Activated T-helper 1 cell treated with anti-CD3 and anti-CD28 coated beads, Interleukin-12 subunit alpha, Interleukin-12 subunit beta, Interleukin-2, Interleukin-4 antibody, amounts not matched to agents 30 ng/mL and 10 ng/mL and 1 ng/mL, durations not matched to agents 14 hours and 24 hours and 36 hours (primary cell): ENCODE data around the gene WDR5. TPM values are rescaled to one million over a fixed set of nuclear protein-coding genes. Genes with fewer than 3 reads are reported as not detected.

Experiments
- DNase-seq: peaks from one replicate; pipeline ENCODE4 v3.0.0; 2021; ENCODE audit warnings: low spot score
- H3K27ac Mint-ChIP-seq: one replicate; pipeline ENCODE4 v1.8.0; 2021; ENCODE audit warnings: mild to moderate bottlenecking, mixed read lengths
- H3K27me3 Mint-ChIP-seq: one replicate; pipeline ENCODE4 v1.8.0; 2022; ENCODE audit warnings: mild to moderate bottlenecking, moderate library complexity, mixed read lengths; ENCODE audit not compliant: insufficient read depth
- H3K36me3 Mint-ChIP-seq: one replicate; pipeline ENCODE4 v1.8.0; 2021; ENCODE audit warnings: low read depth, mixed read lengths
- H3K4me1 Mint-ChIP-seq: one replicate; pipeline ENCODE4 v1.8.0; 2021; ENCODE audit warnings: low read depth, mixed read lengths
- H3K4me3 Mint-ChIP-seq: one replicate; pipeline ENCODE4 v1.8.0; 2021; ENCODE audit warnings: mild to moderate bottlenecking, moderate library complexity, mixed read lengths
- H3K9me3 Mint-ChIP-seq: one replicate; pipeline ENCODE4 v1.8.0; 2021; ENCODE audit warnings: mixed read lengths
- intact Hi-C: fragments of 100-400 bp; cut with micrococcal nuclease; formaldehyde crosslinking; loops from one replicate; pipeline ENCODE4 v1.15.1; 2024
- total RNA-seq: library from RNA; stranded (reverse); gene quantifications from 2 replicates; pipeline ENCODE4 v1.2.3, GENCODE V29; 2022

WDR5 gene
- total RNA-seq, 1 donor from 2014 or later = 71.3 TPM

DNA sequence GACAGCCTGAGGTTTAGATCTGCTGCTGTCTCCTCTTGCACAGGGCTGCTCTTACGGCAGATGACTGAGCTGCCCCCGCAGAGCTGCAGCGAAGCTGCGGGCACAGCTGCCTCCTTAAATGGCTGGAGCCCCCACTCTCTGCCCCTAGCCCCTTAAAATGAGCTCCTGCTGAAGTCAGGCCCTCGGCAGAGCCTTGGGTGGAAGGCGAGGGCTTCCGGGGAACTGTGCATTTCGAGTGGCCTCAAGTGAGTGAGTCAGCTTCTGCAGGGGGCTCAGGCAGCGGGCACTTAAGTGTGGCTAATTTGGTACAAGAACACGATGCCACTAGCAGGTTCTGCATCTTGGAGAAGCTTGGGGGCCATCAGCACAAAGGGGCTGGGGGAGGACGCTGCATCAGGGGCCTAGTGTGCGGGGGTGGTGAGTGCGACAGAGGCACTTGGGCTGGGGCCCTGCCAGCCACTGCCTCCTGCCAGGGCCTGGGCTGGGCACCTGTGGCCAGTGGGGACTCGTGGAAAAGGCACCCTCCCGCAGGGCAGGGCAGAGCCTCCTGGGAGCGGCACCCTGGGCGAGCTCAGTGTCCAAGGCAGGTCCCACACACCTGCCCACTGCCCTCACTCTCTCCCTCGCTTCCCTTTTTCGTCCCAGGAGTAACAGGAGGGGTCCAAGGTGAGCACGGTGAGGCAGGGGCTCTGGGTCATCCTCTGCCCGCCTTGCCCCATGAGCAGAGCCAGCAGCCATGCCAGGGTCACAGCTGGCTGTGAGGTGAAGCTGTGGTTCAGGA is 57.3 kb downstream of the WDR5 start:
- Mint-ChIP-seq H3K36me3 (no peaks in the 10 kb centered on the region), H3K27ac (no peak overlapping the region), H3K4me3 (no peak overlapping the region), H3K27me3 (peaks cover 4% of the 10 kb centered on the region), H3K9me3 (no peaks in the 10 kb centered on the region), H3K4me1 (peaks cover 7% of the 10 kb centered on the region)
- intact Hi-C loops = no loop called here
- no peak for DNase-seq

- no peak overlapping the region for H3K4me3 Mint-ChIP-seq
- intact Hi-C loops = no loop called here
- no peaks in the 10 kb centered on the region for H3K36me3 Mint-ChIP-seq
- H3K9me3 Mint-ChIP-seq = no peaks in the 10 kb centered on the region
- DNase-seq = no peak
- peaks cover 7% of the 10 kb centered on the region for H3K4me1 Mint-ChIP-seq
- H3K27me3 Mint-ChIP-seq = peaks cover 4% of the 10 kb centered on the region
- no peak overlapping the region for H3K27ac Mint-ChIP-seq
Measured at GRCh38 chr9:134193912-134194535, 58.1 kb downstream of the WDR5 start.

GRCh38 chr9:134195558-134195957 is 59.7 kb downstream of the WDR5 start:
- no peak for DNase-seq
- no peaks in the 10 kb centered on the region for H3K36me3 Mint-ChIP-seq
- no peak overlapping the region for H3K4me3 Mint-ChIP-seq
- H3K27ac Mint-ChIP-seq = no peak overlapping the region
- peaks cover 7% of the 10 kb centered on the region for H3K4me1 Mint-ChIP-seq
- intact Hi-C loops = no loop called here
- H3K27me3 Mint-ChIP-seq = peaks cover 6% of the 10 kb centered on the region
- H3K9me3 Mint-ChIP-seq = no peaks in the 10 kb centered on the region

DNA sequence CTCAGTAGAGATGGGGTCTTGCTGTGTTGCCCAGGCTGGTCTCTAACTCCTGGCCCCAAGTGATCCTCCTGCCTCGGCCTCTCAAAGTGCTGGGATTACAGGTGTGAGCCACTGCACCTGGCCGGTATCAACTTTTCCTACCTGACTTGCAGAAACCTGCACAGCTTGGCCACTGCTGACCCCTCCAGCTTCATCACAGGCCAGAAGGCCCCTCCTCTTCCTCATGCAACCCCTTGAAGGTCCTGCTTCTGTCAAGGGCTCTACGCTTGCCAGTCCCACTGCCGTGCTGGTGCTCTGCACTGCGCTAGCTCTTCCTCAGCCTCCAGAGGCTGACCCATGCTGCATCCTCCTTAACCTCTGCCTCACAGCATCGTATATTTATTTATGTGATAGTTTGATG is 61.0 kb downstream of the WDR5 start:
- Mint-ChIP-seq H3K9me3 (no peaks in the 10 kb centered on the region), H3K27ac (no peak overlapping the region)

GRCh38 chr9:134198791-134199190 is 62.9 kb downstream of the WDR5 start:
- Mint-ChIP-seq H3K27me3 (peaks cover 12% of the 10 kb centered on the region), H3K36me3 (no peaks in the 10 kb centered on the region), H3K27ac (no peak overlapping the region), H3K9me3 (no peaks in the 10 kb centered on the region), H3K4me1 (peaks cover 7% of the 10 kb centered on the region), H3K4me3 (no peak overlapping the region)
- no peak for DNase-seq
- intact Hi-C loops = no loop called here

More for the DNA sequence above, 61.0 kb downstream of the WDR5 start:
- no peaks in the 10 kb centered on the region for H3K36me3 Mint-ChIP-seq
- peaks cover 7% of the 10 kb centered on the region for H3K4me1 Mint-ChIP-seq
- intact Hi-C loops = no loop called here
- no peak overlapping the region for H3K4me3 Mint-ChIP-seq
- H3K27me3 Mint-ChIP-seq = peaks cover 12% of the 10 kb centered on the region
- DNase-seq = no peak

DNA sequence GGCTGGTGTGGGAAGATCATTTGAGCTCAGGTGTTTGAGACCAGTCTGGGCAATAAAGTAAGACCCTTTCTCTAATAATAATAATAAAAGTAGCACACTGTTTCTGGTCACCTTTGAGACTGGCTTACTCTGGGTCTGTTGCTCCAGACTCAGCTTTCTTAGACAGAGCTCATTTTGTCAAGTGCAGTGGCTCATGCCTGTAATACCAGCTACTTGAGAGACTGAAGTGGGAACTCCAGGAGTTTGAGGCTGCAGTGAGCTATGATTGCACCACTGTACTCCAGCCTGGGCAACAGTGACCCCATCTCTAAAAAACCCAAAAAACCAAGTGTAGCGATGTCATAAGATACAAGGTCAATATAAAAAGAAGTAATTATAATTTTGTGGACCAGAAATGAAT is 64.8 kb downstream of the WDR5 start:
- H3K36me3 Mint-ChIP-seq = no peaks in the 10 kb centered on the region
- H3K9me3 Mint-ChIP-seq = no peaks in the 10 kb centered on the region
- intact Hi-C loops = no loop called here

GRCh38 chr9:134203224-134203623 is 67.3 kb downstream of the WDR5 start:
- H3K4me3 Mint-ChIP-seq = no peak overlapping the region

More for the DNA sequence above, 64.8 kb downstream of the WDR5 start:
- H3K4me3 Mint-ChIP-seq = no peak overlapping the region
- H3K27me3 Mint-ChIP-seq = peaks cover 15% of the 10 kb centered on the region
- H3K27ac Mint-ChIP-seq = no peak overlapping the region
- no peak for DNase-seq
- H3K4me1 Mint-ChIP-seq = peaks cover 1% of the 10 kb centered on the region

DNA sequence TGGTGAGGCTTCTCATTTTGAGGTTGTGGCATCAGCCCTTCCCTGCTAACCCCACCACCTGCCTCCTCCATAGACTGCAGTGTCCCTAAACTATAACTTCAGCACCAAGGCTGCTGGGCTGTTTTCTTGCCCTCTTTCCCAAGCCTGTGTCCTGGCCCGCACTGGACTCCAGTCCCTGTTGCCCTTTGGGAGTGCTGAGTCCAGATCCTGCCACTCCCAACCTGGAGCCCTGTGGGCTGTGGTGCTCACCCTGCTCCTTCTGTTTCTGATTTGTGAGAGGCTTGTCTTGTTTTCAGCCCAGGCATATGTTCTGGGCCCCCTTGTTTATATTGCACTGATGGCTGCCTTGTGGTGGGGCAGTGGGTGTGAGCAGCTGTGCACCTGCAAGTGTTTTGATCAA is 68.2 kb downstream of the WDR5 start:
- intact Hi-C loops = no loop called here

More at GRCh38 chr9:134203224-134203623, 67.3 kb downstream of the WDR5 start:
- DNase-seq = no peak
- no peaks in the 10 kb centered on the region for H3K4me1 Mint-ChIP-seq
- no peaks in the 10 kb centered on the region for H3K9me3 Mint-ChIP-seq
- intact Hi-C loops = no loop called here
- H3K36me3 Mint-ChIP-seq = no peaks in the 10 kb centered on the region
- H3K27me3 Mint-ChIP-seq = peaks cover 11% of the 10 kb centered on the region
- no peak overlapping the region for H3K27ac Mint-ChIP-seq

GRCh38 chr9:134204991-134205578 is 69.2 kb downstream of the WDR5 start:
- H3K4me1 Mint-ChIP-seq = no peaks in the 10 kb centered on the region
- intact Hi-C loops = no loop called here

More for the DNA sequence above, 68.2 kb downstream of the WDR5 start:
- Mint-ChIP-seq H3K36me3 (no peaks in the 10 kb centered on the region), H3K27ac (no peak overlapping the region), H3K4me3 (no peak overlapping the region), H3K27me3 (peaks cover 11% of the 10 kb centered on the region), H3K4me1 (no peaks in the 10 kb centered on the region), H3K9me3 (no peaks in the 10 kb centered on the region)
- DNase-seq = no peak

DNA sequence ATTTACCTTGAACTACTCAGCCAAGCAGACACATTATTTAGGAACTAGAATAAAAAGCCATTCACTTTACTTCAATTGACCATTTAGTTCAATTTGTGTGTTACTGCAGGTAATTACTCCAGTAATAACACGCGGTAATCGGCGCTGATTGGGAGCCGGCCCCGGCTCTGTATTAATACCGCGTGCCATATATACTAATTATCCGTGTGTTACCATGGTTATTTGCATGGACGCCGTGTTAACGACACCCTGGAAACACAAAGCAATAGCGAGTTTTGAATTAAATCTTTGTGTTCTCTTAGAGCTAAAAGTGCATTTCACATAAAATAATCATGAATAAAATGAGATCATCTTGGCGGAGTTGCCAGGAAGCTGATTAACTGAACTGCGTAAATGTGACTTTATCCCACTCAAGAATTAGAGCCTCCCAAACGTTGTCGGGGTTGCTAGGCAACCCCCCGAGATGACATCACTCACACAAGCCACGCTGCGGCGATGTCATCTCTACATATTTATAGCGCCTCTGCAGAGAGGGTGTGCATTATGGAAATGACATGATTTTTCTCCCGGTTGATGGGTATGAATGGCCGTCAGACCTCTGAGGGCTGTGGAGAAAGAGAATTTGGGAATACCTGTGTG is 69.9 kb downstream of the WDR5 start:
- no peaks in the 10 kb centered on the region for H3K36me3 Mint-ChIP-seq
- intact Hi-C loops = no loop called here
- H3K27me3 Mint-ChIP-seq = peaks cover 9% of the 10 kb centered on the region
- no peaks in the 10 kb centered on the region for H3K9me3 Mint-ChIP-seq
- H3K4me1 Mint-ChIP-seq = no peaks in the 10 kb centered on the region
- H3K4me3 Mint-ChIP-seq = no peak overlapping the region
- no peak overlapping the region for H3K27ac Mint-ChIP-seq
- no peak for DNase-seq

More at GRCh38 chr9:134204991-134205578, 69.2 kb downstream of the WDR5 start:
- peaks cover 10% of the 10 kb centered on the region for H3K27me3 Mint-ChIP-seq
- H3K27ac Mint-ChIP-seq = no peak overlapping the region
- H3K36me3 Mint-ChIP-seq = no peaks in the 10 kb centered on the region
- no peak for DNase-seq
- H3K4me3 Mint-ChIP-seq = no peak overlapping the region
- no peaks in the 10 kb centered on the region for H3K9me3 Mint-ChIP-seq

- intact Hi-C loops = no loop called here
- Mint-ChIP-seq H3K4me3 (no peak overlapping the region), H3K36me3 (no peaks in the 10 kb centered on the region), H3K9me3 (no peaks in the 10 kb centered on the region), H3K27ac (no peak overlapping the region), H3K4me1 (no peaks in the 10 kb centered on the region), H3K27me3 (peaks cover 4% of the 10 kb centered on the region)
- no peak for DNase-seq
Measured at GRCh38 chr9:134206311-134207300, 70.7 kb downstream of the WDR5 start.

DNA sequence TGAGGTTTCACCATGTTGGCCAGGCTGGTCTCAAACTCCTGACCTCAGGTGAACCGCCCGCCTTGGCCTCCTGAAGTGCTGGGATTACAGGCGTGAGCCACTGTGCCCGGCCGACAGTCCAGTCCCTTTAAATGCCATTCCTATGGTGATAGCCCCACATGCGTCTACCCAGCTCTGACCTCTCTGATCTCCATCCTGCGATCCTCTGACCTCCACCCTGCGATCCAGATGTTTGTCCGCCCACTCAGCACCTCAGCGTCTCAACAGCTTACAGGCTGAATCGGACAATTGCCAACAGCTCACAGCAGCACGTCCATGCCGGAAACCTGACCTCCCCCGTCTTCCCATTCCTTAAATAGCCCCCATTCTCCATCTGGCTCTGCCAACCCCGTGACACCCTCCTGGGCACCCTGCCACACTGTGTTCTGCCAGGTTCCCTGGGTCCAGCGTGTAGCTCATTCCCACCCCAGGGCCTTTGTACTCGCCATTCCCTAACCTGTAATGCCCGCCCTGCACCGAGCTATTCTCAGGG is 72.5 kb downstream of the WDR5 start:
- H3K27me3 Mint-ChIP-seq = peaks cover 4% of the 10 kb centered on the region
- no peak for DNase-seq
- no peak overlapping the region for H3K27ac Mint-ChIP-seq
- peaks cover 5% of the 10 kb centered on the region for H3K9me3 Mint-ChIP-seq
- no peak overlapping the region for H3K4me3 Mint-ChIP-seq
- intact Hi-C loops = no loop called here
- H3K36me3 Mint-ChIP-seq = no peaks in the 10 kb centered on the region
- H3K4me1 Mint-ChIP-seq = no peaks in the 10 kb centered on the region
